AG09319 (cell line): Measurements from ENCODE around the gene SETD6.
"Not testable (repeated sequence)": the region's sequence is repeated elsewhere in the genome, so short reads cannot be mapped to it uniquely, and the experiment has no call there.

ENCODE experiments used
- DNase-seq: peaks from one replicate; pipeline ENCODE4 v3.0.0-alpha.2; 2010; ENCODE audit warnings: low read depth; ENCODE audit errors: extremely low read depth
- TF ChIP-seq, protein P1 (sequence below): IDR thresholded peaks from 2 replicates; pipeline ENCODE4 v1.5.1; 2011; ENCODE audit warnings: low read depth, mild to moderate bottlenecking, inconsistent platforms, low read length, moderate library complexity

The SETD6 gene

DNA sequence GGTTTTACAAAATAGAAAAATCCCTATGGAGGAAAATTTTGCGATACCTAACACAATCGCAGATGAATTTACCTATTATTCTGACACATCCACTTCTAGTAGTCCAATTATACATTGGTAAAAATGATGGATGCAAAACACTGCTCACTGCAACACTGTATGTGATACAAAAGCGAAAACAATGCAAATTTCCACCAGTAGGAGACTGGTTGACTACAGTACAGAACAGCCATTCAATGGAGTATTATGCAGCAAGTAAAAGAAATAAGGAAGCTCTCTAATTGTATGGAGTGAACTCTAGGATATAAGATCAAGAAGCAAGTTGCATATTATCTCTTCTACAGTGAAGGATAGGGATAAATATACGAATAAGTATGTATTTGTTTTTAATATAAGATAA, 48.5 kb downstream of the SETD6 start:
- no peak for DNase-seq
- TF ChIP-seq, protein P1, sequence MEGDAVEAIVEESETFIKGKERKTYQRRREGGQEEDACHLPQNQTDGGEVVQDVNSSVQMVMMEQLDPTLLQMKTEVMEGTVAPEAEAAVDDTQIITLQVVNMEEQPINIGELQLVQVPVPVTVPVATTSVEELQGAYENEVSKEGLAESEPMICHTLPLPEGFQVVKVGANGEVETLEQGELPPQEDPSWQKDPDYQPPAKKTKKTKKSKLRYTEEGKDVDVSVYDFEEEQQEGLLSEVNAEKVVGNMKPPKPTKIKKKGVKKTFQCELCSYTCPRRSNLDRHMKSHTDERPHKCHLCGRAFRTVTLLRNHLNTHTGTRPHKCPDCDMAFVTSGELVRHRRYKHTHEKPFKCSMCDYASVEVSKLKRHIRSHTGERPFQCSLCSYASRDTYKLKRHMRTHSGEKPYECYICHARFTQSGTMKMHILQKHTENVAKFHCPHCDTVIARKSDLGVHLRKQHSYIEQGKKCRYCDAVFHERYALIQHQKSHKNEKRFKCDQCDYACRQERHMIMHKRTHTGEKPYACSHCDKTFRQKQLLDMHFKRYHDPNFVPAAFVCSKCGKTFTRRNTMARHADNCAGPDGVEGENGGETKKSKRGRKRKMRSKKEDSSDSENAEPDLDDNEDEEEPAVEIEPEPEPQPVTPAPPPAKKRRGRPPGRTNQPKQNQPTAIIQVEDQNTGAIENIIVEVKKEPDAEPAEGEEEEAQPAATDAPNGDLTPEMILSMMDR = no peak

DNA sequence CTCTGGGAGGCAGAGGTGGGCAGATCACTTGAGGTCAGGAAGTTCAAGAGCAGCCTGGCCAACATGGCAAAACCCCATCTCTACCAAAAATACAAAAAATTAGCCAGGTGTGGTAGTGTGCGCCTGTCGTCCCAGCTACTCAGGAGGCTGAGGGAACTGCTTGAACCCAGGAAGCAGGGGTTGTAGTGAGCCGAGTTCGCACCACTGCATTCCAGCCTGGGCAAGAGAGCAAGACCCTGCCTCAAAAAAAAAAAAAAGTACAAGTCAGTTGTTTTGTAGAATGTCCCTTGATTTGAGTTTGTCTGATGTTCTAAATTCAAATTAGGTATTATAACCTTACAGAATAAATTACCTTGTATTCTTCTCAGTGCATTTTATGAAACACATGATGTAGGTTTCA, 50.4 kb downstream of the SETD6 start:
- not testable (repeated sequence) for DNase-seq
